Measurements from ENCODE around the gene FYB1. TPM values are rescaled to one million over a fixed set of nuclear protein-coding genes. Genes with fewer than 3 reads are reported as not detected.

Gene FYB1
- total RNA-seq, 2 donors from 2014 or later: not detected

- H3K36me3 Mint-ChIP-seq (ENCODE audit: low read depth): no peaks in the 10 kb centered on the region
- H3K9me3 Mint-ChIP-seq: no peaks in the 10 kb centered on the region
- H3K27ac Mint-ChIP-seq: no peak overlapping the region
- H3K27me3 ChIP-seq (ENCODE audit: control insufficient read depth, insufficient read depth, low read length, poor library complexity, severe bottlenecking): no peaks in the 10 kb centered on the region
- H3K9ac ChIP-seq (ENCODE audit: extremely low read depth, low read length, poor library complexity, severe bottlenecking): no peak overlapping the region
- no peak overlapping the region for H3K27ac ChIP-seq (ENCODE audit: low read depth, low read length)
- H3K4me1 Mint-ChIP-seq: no peaks in the 10 kb centered on the region
- no peaks in the 10 kb centered on the region for H3K4me1 ChIP-seq (ENCODE audit: control insufficient read depth, insufficient read depth, low read length)
- no peaks in the 10 kb centered on the region for H3K36me3 ChIP-seq (ENCODE audit: control insufficient read depth, insufficient read depth, low read length)
- H3K4me3 ChIP-seq (ENCODE audit: low read length): no peak overlapping the region
- WGBS, 2 experiments (ENCODE audit: insufficient coverage in 1 of 2, insufficient read length in 1 of 2): 86 to 95% methylated on average over 1 to 5 of the region's 5 CpGs
- H3K4me3 Mint-ChIP-seq: no peak overlapping the region
- H3K9me3 ChIP-seq (ENCODE audit: control insufficient read depth, low read length): no peaks in the 10 kb centered on the region
- no peaks in the 10 kb centered on the region for H3K27me3 Mint-ChIP-seq (ENCODE audit: insufficient read depth)
- no peak for DNase-seq
- no peak for TF ChIP-seq CTCF (conservative IDR thresholded peaks at IDR 0.05)
Measured at GRCh38 chr5:39115644-39116343, 103.6 kb downstream of the FYB1 start.

GRCh38 chr5:39114155-39114554 is 105.2 kb downstream of the FYB1 start:
- Histone ChIP-seq H3K4me3 (ENCODE audit: low read length) (no peak overlapping the region), H3K9me3 (ENCODE audit: control insufficient read depth, low read length) (no peaks in the 10 kb centered on the region), H3K27me3 (ENCODE audit: control insufficient read depth, insufficient read depth, low read length, poor library complexity, severe bottlenecking) (no peaks in the 10 kb centered on the region), H3K27ac (ENCODE audit: low read depth, low read length) (no peak overlapping the region), H3K9ac (ENCODE audit: extremely low read depth, low read length, poor library complexity, severe bottlenecking) (no peak overlapping the region), H3K36me3 (ENCODE audit: control insufficient read depth, insufficient read depth, low read length) (no peaks in the 10 kb centered on the region), H3K4me1 (ENCODE audit: control insufficient read depth, insufficient read depth, low read length) (no peaks in the 10 kb centered on the region)
- no peaks in the 10 kb centered on the region for H3K27me3 Mint-ChIP-seq (ENCODE audit: insufficient read depth)
- no peaks in the 10 kb centered on the region for H3K9me3 Mint-ChIP-seq
- H3K4me1 Mint-ChIP-seq: no peaks in the 10 kb centered on the region
- TF ChIP-seq CTCF (conservative IDR thresholded peaks at IDR 0.05): no peak
- no peak overlapping the region for H3K4me3 Mint-ChIP-seq
- no peak for DNase-seq
- H3K36me3 Mint-ChIP-seq (ENCODE audit: low read depth): no peaks in the 10 kb centered on the region
- 93 to 95% methylated on average over 4 of the region's 4 CpGs for WGBS, 2 experiments (ENCODE audit: insufficient coverage in 1 of 2, insufficient read length in 1 of 2)
- H3K27ac Mint-ChIP-seq: no peak overlapping the region

GRCh38 chr5:39113354-39113953 is 105.9 kb downstream of the FYB1 start:
- Histone ChIP-seq H3K4me3 (ENCODE audit: low read length) (no peak overlapping the region), H3K36me3 (ENCODE audit: control insufficient read depth, insufficient read depth, low read length) (no peaks in the 10 kb centered on the region), H3K4me1 (ENCODE audit: control insufficient read depth, insufficient read depth, low read length) (no peaks in the 10 kb centered on the region), H3K27me3 (ENCODE audit: control insufficient read depth, insufficient read depth, low read length, poor library complexity, severe bottlenecking) (no peaks in the 10 kb centered on the region), H3K27ac (ENCODE audit: low read depth, low read length) (no peak overlapping the region), H3K9ac (ENCODE audit: extremely low read depth, low read length, poor library complexity, severe bottlenecking) (no peak overlapping the region), H3K9me3 (ENCODE audit: control insufficient read depth, low read length) (no peaks in the 10 kb centered on the region)
- no peak for DNase-seq
- Mint-ChIP-seq H3K9me3 (no peaks in the 10 kb centered on the region), H3K27ac (no peak overlapping the region), H3K4me3 (no peak overlapping the region), H3K36me3 (ENCODE audit: low read depth) (no peaks in the 10 kb centered on the region), H3K4me1 (no peaks in the 10 kb centered on the region), H3K27me3 (ENCODE audit: insufficient read depth) (no peaks in the 10 kb centered on the region)
- TF ChIP-seq CTCF (conservative IDR thresholded peaks at IDR 0.05): no peak
- 90% methylated on average over 2 of the region's 4 CpGs; no CpG with 5 or more reads in 1 of the 2 experiments for WGBS, 2 experiments (ENCODE audit: insufficient coverage in 1 of 2, insufficient read length in 1 of 2)
